Activated CD8-positive, alpha-beta memory T cell treated with anti-CD3 and anti-CD28 coated beads, Interleukin-2, amount 50 U/mL, for 1 hour (primary cell): ENCODE results near the gene CMIP.

ENCODE experiments used
- DNase-seq: peaks from one replicate; pipeline ENCODE4 v3.0.0-alpha.2; 2020; ENCODE audit errors: extremely low read depth

CMIP gene

DNA sequence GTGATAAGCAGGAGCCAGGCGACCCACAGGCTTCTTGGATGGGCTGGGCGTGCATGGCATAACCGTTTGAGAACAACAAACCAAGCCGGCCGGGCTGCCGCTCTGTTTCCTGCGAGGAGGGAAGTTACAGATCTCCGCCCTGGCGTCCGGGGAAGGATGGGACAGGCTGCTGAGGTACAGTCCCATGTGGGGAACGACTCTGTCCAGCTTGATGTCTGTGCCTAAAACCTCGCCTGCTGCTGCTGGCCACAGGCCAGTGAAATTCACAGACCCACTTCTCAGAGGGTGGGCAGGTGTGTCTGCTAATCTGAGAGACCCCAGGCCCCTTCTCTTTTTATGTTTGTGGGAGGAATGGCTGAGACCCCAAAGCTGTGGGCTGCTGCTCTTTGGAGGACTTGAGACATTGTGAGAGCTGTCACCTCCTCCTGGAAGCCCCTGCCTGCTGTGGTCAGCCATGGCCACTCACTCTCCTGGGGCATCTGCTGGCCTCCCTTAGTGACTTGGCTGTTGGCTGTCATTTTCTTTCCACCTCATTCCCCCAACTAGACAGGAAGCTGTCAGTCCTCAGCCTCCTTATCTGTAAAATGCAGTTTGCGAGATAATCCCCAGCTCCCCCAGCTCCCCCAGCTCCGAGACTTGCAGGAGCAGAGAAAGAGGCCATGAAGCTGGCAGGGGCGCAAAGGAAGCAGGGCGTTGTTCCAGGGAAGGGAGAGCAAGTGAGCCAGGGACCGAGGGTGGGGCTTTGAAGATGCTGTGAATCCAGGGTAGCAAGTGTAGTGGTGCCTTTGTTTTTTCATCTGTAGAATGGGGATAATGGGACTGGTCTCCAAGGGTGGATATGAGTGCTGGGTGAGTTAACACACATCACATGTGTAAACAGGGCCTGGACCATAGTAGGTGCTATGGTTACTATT, 51.0 kb downstream of the CMIP start:
- DNase-seq: no peak

DNA sequence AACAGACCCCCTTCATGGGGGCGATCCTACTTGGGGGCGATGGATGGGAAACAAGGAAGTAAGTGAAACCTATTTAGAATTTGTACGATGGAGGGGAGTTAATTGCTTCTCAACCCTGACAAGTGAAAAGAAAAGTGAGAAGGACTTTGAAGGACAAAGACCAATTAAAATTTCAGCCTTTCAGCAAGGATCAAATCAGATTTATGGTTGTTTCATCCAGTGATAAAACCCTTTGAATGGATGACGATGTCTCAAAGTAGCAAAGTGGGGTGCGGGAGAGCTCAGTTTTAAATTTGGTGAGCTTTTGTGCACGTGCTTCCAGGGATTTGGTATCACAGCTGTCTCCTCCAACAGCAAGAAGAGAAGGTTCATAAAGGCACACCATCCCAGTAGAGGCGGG, 51.7 kb downstream of the CMIP start:
- DNase-seq: no peak

DNA sequence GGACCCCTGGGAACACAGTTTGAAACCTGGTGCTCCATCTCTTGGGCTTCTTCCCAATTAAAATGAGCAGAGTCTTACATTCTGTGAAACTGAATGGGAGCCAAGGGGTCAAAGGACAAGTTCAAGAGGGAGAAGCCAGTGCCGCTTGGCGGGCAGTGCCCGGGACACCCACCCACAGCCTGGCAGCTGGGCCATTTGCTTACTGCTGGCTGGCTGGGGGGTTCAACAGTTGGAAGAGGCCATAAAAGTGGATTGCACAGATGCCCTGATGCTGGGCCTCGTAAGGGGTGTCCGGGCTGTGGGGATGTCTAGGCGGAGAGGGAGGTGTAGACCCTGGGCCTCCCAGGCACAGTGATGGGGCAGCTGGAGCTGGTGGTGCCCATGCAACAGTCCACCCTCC, 52.1 kb downstream of the CMIP start:
- no peak for DNase-seq

DNA sequence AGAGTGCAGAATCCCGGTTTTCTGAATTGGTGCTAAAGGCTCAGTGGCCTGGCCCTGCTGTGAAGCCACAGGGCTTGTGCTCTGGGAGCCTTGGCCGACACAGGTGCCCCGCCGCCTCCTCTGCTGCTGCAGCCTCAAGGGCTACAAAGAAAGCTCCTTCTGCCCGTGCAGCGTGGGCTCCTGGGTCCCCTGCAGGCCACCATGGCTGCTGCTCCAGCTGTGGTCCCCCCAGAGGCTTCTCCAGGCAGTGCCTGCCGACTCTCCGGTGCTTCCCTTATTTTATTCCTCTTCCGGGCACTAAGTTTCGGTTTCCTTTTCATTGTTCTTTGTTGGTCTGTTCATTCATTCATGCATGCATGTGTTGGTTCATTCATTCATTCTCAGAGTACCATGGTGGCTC, 53.1 kb downstream of the CMIP start:
- DNase-seq: no peak

DNA sequence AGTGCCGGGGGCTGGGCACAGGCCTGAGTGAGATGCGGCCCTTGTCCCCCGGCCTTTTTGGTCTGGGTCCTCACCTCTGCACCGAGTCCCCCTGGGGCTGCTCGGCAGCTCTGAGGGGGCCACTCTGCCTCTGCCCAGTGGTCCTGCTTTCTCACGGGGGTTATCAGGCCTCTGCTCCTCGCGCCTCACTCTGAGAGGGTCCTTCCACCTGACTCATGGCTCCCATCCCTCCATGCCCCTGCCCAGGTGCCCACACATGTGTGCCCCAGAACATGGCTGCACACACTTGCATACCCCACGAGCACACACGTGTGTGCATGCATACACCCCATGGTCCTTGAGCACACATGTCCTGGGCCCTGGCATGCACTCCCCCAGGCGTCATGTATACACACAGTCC, 53.7 kb downstream of the CMIP start:
- no peak for DNase-seq

DNA sequence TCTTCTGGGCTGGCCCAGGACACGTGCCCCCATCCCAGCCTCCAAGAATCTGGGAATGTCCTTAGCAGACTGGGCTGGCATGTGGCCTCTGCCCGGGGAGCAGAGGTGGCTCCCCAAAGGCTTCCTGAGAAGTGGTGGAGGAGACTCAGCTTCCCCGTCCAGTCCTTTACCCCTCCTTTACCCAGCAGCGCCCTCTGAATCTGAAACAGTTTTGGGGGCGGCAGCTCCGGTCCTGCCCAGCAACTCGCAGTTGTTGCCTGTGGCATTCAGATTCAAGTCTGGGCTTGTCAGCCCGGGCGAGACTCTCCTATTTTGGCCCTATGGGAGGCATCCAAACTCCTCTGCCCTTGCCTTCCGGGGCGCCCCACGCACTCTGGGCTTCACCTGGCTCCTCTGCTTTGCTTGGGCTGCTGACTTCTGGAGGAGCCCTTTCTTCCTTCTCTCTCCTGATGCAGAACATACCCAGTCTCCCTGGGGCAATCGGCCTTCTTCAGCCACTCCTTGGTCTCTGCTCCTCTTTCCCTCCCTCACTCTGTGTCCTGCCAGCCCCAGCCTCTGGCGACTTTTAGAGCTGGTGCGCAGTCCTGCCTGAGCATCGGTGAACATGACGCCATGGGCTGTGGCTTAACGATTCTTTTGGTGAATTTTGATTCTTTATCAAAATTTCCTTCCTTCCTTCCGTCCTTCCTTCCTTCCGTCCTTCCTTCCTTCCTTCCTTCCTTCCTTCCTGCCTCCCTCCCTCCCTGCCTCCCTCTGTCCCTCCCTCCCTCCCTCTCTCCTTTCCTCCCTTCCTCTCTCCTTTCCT, 55.2 kb downstream of the CMIP start:
- DNase-seq: no peak

DNA sequence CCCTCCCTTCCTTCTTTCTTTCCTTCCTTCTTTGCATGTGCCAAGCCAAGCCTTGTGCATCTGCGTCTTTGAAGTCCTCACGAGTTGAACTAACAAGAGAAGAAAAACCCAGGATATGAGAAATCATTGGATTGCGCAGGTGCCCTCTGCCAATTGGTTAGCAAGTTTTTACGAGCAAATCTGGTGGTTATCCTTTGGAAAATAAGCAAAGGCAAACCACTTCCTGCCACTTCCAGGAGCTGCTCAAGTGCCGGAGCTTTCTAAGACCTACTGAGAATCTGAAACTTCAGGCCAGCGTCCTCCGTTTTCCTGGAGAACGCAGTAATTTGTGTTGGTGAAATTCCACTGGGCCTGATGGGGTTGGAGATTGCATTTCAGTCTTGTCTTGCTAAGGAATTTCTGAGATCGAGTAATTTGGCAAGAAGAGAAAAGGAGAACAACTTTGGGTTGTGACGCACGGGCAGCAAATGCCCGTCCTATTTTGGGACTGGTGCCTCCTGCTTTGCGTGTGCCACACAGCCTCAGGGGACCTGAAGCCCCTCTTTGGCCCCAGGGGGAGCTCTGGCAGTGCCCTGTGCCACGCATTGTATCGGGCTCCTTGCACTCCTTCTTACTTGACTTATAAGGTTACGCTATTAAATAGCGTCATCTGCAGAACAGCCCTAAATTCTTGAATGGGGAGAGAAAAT, 56.4 kb downstream of the CMIP start:
- DNase-seq: no peak

DNA sequence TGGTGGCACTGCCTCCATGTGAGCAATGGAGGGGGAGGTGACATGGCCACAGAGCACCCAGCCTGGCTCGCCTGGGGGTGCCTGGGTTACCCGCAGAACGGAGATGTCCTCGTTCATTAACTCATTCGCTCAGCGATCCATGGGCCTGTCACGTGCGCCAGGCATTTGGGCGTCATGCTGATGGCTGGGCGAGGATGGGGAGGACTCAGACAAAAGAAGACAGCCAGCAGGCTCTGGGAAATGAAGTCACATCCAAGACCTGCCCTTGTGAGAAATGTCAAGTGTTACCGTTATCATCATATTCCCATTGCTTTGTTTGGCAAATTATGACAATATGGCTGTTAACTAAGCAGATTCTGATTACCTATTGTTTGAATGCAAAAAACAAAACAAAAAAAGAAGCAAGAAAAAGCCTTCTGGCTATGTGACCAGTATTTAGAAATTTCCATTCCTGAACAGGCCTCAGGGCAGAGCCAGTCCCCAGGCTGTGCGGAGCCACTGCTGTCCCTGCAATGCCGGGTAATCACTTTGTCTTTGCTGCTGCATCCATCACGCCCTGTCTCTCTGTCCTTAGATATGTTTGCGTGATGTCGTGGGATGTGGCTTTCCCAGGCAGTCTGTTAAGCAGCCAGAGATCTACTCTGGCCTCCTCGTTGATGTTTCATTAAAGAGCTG, 57.9 kb downstream of the CMIP start:
- no peak for DNase-seq

DNA sequence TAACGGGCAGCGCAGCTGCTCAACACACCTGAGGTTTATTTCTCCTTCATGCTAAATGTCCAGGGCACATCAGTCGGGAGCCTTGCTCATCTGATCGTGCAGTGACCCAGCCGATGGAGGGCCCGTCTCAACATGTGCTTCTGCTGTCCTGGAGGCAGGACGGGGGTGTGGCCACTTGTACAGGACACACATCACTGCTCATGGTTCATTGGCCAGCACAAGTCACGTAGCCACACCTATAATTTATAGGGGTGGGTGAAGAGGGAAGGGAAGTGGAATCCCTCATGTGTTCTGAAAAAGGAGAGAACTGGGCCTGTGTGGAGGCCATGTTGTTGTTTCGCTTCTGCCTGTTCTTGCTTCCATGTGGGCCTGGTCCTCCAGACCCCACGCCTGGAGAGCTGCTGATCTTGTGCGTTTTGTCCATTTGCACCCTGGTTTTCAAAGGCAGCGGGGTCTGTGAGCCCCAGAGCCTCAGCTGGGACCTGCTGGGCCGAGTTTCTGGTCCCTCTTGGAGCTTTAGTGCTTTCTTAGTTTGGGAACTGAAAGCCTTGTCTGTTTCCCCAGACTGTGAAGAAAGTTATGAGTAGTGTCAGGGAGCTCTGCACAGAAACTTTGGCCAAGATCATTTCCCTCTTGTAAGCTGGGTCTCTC, 60.5 kb downstream of the CMIP start:
- no peak for DNase-seq

DNA sequence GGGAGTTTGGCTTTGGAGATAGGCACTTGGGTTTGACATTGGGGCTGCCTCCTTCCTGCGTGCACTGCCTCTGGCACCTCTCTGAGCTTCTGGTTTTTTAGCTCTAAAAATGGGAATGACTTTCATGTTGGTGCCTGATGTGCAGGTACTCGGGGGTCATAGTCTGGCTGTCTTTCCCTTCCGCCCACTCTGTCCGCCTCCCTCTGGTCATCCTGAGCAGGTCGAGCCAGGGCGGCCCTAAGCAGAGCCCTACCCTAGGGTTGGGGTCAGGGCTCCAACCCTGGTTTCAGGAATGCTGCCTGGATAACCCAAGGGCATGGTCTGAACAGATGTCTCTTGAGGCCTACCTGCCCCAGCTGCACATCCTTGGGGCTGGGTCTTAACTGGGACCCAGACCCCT, 64.8 kb downstream of the CMIP start:
- DNase-seq: no peak

DNA sequence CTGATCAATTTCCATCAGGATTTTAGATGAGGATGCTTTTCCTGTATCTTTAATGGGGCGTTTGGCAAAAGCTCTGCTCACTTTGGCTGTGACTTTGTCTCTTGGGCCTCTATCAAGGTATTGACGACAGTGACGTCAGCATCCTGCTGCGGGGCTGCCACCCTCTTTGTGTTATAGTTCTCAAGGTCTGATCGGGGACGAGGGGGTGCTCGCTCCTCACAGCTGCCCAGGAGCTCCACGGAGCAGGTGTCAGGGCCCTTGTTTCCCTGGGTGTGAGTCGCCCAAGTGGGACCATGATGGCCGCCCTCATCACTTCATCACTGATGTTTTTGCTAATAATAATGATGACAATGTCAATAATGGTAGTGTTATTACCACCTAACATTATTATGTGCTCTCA, 65.4 kb downstream of the CMIP start:
- DNase-seq: no peak

DNA sequence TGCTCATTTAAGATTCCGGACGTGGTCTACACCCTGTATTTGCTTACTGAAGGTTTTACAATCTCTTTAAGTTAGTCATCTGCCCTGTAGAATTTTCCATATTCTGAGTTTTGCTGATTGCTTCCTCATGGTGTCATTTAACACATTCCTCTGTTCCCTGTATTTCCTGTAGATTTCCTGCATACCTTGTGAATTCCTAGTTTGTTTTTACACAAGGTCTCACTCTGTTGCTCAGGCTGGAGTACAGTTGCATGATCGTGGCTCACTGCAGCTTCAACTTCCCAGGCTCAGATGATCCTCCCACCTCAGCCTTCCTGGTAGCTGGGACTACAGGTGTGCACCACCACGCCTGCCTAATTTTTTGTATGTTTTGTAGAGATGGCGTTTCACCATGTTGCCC, 66.8 kb downstream of the CMIP start:
- DNase-seq: no peak

DNA sequence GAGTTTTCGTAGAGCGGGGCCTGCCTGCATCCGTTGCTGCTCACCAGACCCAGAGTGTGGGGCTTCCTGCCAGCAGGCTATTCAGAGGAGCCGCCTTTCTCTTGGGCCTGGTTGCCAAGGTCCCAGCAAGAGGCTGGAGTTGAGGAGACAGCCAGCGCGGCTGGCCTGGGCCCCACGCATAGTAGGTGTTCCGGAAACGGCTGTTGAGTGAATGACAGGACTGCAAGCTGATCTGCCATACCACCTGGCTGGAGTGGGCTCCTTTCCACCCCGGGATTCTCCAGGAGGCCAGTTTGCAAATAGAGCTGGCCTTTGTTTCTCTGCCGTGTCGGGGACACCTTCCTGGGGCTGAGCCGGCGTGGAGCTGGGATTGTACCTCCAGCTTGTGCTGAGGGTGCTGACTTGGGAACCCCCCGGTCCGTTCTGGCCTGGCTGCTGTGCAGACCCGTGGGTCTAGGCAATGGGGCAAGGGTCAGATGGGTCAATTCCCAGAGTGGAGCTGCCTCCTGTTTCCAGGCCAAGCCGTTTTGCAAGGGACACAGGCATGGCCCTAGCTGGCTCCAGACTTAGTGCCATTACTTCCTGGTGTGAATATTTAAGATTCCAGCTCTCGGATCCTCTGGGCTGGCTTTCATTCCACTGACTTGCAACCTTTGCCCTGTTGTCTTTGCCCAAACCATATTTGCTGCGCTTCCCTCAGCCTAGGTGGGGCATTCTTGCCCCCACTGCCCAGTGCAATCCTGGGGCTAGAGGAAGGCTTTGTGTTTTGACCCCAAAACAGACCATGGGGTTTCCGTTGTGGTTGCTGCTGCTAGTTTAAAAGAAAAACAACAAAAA, 68.8 kb downstream of the CMIP start:
- DNase-seq: no peak

DNA sequence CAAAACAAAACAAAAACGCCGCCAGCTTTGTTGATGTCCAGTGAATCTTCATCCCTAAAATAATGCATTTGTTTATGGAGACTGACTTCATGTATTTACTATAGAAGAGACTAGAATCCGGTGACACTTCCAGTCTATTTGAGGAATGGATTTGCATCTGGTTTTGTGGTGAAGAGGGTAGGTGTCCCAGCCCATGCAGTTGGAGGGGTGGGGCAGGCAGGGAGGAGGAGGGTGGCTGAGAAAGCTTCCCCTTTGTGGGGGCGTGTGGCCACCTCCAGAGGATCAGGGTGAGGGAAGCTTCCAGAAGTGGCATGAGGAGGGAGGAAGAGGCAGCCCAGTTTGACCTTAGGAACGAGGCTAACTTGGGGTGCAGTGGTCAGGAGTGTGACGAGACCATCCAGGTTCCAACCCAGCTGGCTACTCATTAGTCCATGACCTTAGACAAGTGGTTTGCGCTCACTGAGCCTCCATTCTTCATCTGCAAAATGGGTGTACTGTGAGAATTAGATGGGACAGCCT, 69.5 kb downstream of the CMIP start:
- no peak for DNase-seq

DNA sequence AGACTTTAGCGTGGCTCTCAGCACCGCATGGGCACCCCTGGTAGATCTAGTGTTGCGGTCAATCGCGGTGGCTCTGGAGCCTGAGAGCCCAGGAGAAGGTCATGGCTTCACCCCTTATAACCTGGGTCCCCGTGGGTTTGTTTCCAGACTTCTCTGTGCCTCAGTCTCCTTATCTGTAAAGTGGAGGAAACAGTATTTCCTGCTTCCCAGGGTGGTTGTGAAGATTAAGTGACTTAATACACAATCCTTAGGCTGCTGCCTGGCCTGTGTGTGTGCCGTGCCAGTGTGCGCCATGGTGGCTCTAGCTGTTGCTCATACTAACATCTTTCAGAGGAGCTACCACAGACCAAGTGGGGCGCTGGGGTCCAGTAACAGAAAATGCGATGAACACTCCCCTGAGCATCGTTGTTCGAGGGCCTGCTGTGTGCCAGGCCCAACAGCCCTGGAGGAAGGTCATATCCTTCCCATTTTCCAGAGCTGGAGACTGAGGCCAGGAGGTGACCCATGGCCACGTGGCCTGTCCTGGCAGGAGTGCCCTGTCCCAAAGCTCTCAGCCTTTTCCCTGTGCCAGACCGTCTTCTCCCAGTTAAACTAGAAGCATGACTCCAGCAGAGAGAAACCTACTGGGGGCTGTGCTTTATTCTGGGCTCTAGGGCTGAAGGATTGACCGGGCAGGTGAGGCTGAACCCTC, 70.1 kb downstream of the CMIP start:
- no peak for DNase-seq

DNA sequence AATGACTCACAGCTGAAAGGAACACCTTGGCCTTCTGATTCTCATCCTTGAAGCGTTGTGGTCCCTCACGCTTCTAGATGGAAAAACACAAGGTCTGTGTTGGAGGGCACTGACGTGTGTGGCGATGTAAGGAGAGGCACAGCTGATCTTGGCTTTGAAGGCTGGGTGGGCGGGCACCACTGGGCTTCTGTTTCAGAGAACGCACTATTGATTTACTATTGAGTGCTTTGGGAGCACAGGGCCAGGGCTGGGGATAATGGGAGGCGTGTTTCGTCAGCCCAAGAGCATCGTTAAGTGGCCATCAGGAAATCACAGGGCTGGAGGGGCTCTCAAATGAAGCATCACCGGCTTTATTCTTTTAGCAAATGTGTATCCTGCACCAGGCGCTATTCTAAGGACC, 70.7 kb downstream of the CMIP start:
- DNase-seq: no peak

DNA sequence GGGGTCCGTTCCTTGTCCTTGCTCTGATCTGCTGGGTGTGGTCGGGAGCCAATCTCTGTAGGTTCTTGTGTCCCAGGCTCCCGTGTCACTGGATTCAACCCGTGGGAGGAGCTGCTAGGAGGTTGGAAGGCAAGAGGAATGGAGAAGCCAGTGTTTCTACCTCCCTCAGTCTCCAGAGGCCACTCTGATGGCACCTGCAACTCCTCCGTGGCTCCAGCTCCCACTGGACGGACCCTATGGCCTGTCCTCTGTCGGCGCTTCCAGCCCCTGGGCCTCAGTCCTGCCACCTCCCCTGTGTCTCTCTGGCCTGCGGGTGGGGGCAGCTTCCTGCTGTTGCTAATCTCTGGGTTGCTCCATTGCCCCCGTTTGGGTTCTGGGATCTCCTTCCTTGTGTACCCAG, 71.1 kb downstream of the CMIP start:
- DNase-seq: no peak

DNA sequence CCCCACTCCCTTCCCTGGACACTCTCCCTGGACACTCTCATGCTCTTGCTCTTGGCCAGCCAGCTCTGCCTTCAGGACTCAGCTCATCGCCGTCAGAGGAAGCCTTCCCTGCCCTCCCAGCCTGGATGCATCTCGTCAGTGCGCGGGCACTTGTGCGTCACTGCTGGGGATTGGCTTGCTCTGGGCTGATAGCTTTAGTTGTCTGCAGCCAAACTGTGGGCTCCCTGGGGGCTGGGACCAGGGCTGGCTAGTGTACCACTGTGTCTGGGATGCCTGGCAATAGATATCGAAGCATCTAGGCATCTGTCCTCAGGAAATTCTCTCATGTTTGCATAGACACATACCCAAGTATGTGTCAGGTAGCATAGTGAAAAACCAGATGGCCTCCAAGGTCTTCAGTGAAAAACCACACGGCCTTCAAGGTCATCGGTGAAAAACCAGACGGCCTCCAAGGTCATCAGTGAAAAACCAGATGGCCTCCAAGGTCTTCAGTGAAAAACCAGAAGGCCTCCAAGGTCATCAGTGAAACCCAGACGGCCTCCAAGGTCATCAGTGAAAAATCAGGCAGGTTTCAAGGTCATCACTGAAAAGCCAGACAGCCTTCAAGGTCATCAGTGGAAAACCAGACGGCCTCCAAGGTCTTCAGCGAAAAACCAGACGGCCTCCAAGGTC, 72.0 kb downstream of the CMIP start:
- no peak for DNase-seq

DNA sequence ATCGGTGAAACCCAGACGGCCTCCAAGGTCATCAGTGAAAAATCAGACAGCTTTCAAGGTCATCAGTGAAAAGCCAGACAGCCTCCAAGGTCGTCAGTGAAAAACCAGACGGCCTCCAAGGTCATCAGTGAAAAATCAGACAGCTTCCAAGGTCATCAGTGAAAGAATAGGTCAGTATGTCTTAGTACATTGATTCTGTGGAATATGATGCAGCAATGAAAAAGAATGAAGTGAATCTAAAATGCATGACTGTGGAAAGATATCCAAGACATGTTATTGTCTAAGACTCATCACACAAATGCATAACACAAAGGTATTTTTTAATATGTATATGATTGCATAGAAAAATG, 72.5 kb downstream of the CMIP start:
- DNase-seq: no peak
